ENCODE data around the gene TEX22. TPM values are rescaled to one million over a fixed set of nuclear protein-coding genes. Genes with fewer than 3 reads are reported as not detected.

Gene TEX22
- total RNA-seq, 1 donor: under 0.01 TPM

GRCh38 chr14:105458010-105458409 lies 59.7 kb downstream of the TEX22 start:
- H3K4me3 ChIP-seq (ENCODE audit: low read depth, low read length): no peak overlapping the region
- no peak for TF ChIP-seq CTCF (IDR thresholded peaks at IDR 0.05; ENCODE audit: insufficient read depth, low read depth, low read length)
- DNase-seq (ENCODE audit: low read depth): no peak

DNA sequence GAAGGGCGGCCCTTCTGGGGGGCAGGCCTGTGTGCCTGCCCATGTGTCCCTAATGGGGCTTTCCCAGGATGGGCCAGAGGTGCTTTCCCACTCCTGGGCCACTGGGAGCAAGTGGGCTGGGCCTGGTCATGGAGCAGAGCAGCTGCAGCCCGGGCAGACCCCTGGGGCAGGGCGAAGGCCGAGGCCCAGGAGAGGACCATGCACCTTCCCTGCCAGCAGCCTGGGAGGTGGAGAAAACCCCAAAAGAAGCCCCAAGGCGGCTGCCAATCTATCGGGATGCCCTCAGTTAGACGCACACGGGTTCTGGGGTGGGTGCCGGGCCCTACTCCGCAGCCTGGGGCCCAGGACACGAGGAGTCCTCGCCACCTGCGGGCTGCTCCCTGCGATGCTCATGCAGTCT lies 60.2 kb downstream of the TEX22 start:
- no peak for DNase-seq (ENCODE audit: low read depth)
- no peak for TF ChIP-seq CTCF (IDR thresholded peaks at IDR 0.05; ENCODE audit: insufficient read depth, low read depth, low read length)
- no peak overlapping the region for H3K4me3 ChIP-seq (ENCODE audit: low read depth, low read length)

DNA sequence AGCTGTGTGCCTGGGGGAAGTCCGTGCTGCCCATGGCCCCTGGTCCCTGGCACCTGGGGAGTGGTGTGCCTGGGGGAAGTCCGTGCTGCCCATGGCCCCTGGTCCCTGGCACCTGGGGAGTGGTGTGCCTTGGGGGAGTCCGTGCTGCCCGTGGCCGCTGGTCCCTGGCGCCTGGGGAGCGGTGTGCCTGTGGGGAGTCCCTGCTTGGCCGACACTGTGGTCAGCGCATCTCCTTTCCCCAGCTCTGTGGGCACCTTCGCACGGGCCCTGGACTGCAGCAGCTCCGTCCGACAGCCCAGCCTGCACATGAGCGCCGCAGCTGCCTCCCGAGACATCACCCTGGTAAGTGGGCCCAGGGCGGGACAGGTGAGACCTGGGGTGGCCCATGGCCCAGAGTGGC lies 61.8 kb downstream of the TEX22 start:
- H3K4me3 ChIP-seq (ENCODE audit: low read depth, low read length): no peak overlapping the region
- TF ChIP-seq CTCF (IDR thresholded peaks at IDR 0.05; ENCODE audit: insufficient read depth, low read depth, low read length): no peak
- no peak for DNase-seq (ENCODE audit: low read depth)

DNA sequence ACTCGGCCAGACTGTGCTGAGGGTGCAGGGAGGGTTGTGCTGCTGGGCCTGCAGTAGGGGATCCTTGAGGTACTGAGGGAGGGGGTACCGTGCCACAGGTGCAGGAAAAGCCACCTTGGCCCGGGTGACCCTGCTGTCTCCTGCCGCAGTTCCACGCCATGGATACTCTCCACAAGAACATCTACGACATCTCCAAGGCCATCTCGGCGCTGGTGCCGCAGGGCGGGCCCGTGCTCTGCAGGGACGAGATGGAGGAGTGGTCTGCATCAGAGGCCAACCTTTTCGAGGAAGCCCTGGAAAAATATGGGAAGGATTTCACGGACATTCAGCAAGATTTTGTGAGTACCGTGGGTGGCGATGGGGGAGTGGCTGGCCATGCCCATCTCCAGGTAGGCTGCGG lies 62.3 kb downstream of the TEX22 start:
- no peak for TF ChIP-seq CTCF (IDR thresholded peaks at IDR 0.05; ENCODE audit: insufficient read depth, low read depth, low read length)
- no peak for DNase-seq (ENCODE audit: low read depth)
- no peak overlapping the region for H3K4me3 ChIP-seq (ENCODE audit: low read depth, low read length)

- no peak for DNase-seq (ENCODE audit: low read depth)
- no peak for TF ChIP-seq CTCF (IDR thresholded peaks at IDR 0.05; ENCODE audit: insufficient read depth, low read depth, low read length)
Observed at GRCh38 chr14:105461903-105462302, 63.6 kb downstream of the TEX22 start.

More at GRCh38 chr14:105461903-105462302, 63.6 kb downstream of the TEX22 start:
- no peak overlapping the region for H3K4me3 ChIP-seq (ENCODE audit: low read depth, low read length)

Other genes with a start within 250 kb of the TEX22 start
- gene JAG2, start 229.8 kb upstream of the TEX22 start, total RNA-seq: 0.86 and 1.9 TPM in 2 replicates
- 17.7 and 20.0 TPM in 2 replicates for gene NUDT14, start 217.2 kb upstream of the TEX22 start, total RNA-seq
- gene BTBD6, start 150.0 kb upstream of the TEX22 start, total RNA-seq: 42.7 and 52.8 TPM in 2 replicates
- gene BRF1, start 97.5 kb upstream of the TEX22 start, total RNA-seq: 32.8 and 41.2 TPM in 2 replicates
- gene PACS2, start 83.8 kb upstream of the TEX22 start, total RNA-seq: 35.0 and 50.3 TPM in 2 replicates
- gene MTA1, start 21.3 kb downstream of the TEX22 start, total RNA-seq: 38.0 and 52.7 TPM in 2 replicates
- 8.6 and 18.0 TPM in 2 replicates for gene CRIP2, start 76.3 kb downstream of the TEX22 start, total RNA-seq
- gene CRIP1, start 88.3 kb downstream of the TEX22 start, total RNA-seq: 1.3 and 2.6 TPM in 2 replicates
- 7.3 and 8.4 TPM in 2 replicates for gene TEDC1, start 92.7 kb downstream of the TEX22 start, total RNA-seq
- 2.9 and 5.2 TPM in 2 replicates for gene TMEM121, start 128.0 kb downstream of the TEX22 start, total RNA-seq